ENCODE results near the gene HS6ST1. TPM values are rescaled to one million over a fixed set of nuclear protein-coding genes. Genes with fewer than 3 reads are reported as not detected.
A peak's percentile ranks its signal among the peaks of the same experiment; 100 is the strongest.

Gene HS6ST1
- total RNA-seq, 6 experiments from 2014 or later: 18.0 to 53.5 (median 31.0) TPM

- Histone ChIP-seq H3K27me3 (no peaks in the 10 kb centered on the region), H3K4me3 (no peak overlapping the region), H3K9me3 (no peaks in the 10 kb centered on the region), H3K4me1 (peaks cover 0 to 5% (median 0%) of the 10 kb centered on the region in 4 donors), H3K36me3 (no peaks in the 10 kb centered on the region), H3K27ac (no peak overlapping the region)
- 69% methylated on average over 3 of the region's 5 CpGs for WGBS (ENCODE audit: insufficient coverage, low coverage, low lambda C conversion rate, missing lambda C conversion rate)
- ATAC-seq (no peak), DNase-seq (no peak)
- intact Hi-C loops (cut with DNase I): no loop called here
- no peak for TF ChIP-seq POLR2A (IDR thresholded peaks at IDR 0.05)
- TF ChIP-seq, protein P1, sequence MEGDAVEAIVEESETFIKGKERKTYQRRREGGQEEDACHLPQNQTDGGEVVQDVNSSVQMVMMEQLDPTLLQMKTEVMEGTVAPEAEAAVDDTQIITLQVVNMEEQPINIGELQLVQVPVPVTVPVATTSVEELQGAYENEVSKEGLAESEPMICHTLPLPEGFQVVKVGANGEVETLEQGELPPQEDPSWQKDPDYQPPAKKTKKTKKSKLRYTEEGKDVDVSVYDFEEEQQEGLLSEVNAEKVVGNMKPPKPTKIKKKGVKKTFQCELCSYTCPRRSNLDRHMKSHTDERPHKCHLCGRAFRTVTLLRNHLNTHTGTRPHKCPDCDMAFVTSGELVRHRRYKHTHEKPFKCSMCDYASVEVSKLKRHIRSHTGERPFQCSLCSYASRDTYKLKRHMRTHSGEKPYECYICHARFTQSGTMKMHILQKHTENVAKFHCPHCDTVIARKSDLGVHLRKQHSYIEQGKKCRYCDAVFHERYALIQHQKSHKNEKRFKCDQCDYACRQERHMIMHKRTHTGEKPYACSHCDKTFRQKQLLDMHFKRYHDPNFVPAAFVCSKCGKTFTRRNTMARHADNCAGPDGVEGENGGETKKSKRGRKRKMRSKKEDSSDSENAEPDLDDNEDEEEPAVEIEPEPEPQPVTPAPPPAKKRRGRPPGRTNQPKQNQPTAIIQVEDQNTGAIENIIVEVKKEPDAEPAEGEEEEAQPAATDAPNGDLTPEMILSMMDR (IDR thresholded peaks at IDR 0.05): no peak
Measured at GRCh38 chr2:128234613-128235012, 84.1 kb downstream of the HS6ST1 start.

DNA sequence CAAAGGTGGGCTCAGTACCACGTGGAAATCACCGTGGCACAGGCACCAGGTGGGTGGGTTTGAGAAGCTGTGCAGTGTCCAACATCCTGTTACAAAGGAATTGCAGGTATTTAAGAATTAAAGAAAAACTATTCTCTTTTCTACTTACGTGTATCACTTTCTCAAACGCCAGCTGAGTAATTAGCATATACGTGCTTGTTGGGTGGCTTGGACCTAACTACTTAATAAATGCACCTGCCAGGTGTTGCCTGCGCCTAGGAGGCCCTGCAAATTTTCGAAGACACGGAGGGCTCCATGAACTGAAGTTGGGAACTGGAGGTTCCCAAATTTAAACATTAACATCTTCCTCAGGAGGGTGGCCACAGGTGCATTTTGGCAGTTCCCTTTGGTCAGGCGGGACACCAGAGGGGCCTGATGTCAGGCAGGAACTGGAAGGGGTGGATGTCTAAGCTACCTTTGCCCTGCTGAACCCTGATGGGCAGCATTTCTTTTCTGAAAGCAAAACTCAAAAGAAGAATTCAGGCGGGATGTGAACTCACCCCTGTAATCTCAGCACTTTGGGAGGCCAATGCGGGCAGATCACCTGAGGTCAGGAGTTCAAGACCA lies 84.8 kb downstream of the HS6ST1 start:
- Histone ChIP-seq H3K27ac (no peak overlapping the region), H3K4me1 (peaks cover 0 to 5% (median 0%) of the 10 kb centered on the region in 4 donors), H3K36me3 (no peaks in the 10 kb centered on the region), H3K9me3 (no peaks in the 10 kb centered on the region), H3K27me3 (no peaks in the 10 kb centered on the region), H3K4me3 (peak overlapping the region in 1 of 3 donors; percentile 75)
- intact Hi-C loops (cut with DNase I): no loop called here
- no peak for TF ChIP-seq POLR2A (IDR thresholded peaks at IDR 0.05)
- TF ChIP-seq, protein P1 (IDR thresholded peaks at IDR 0.05): peak in 1 of 4 donors; percentile 4
- DNase-seq: no peak
- 21% methylated on average over 9 of the region's 11 CpGs for WGBS (ENCODE audit: insufficient coverage, low coverage, low lambda C conversion rate, missing lambda C conversion rate)
- no peak for ATAC-seq

DNA sequence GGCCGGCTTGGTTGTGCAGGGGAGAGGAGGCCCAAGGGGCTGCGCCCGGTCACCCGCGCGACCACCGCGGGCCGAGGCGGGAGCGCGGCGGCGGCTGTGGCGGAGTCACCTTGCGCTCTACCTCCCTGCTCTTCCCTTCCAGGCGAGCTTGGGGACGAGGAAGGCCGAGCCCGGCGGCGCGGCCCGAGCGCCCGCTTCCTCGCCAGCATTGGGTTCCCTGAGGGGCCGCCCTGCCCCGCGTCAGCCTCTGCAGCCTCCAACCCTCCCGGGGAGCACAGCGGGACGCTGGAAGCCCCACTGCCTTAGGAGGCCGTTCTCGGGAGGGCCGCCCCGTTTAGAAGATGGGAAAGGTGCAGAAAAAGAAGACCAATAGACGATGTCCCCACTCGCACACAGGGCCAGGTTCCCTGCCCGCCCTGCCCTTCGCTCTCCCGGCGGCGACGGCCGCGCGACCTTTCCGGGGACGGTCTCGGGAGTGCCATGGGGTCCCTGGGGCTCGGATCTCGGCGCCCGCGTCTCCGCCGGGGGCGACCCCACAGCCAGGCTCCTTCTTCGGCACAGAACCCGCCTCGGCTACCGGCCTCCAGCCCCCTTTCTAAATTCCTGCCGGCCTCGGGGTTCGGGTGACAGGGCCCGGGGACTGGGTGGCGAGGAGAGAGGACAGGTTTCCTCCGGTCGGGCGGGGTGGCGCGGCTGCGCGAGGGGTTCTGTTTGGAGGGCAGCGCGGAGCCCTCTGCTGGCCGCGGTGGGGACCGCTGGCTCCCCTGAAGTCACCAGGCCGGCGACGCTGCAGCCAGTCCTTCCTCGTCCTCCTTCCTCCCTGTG lies 85.5 kb downstream of the HS6ST1 start:
- Histone ChIP-seq H3K27ac (peak overlapping the region; percentile 55 to 91 (median 81)), H3K36me3 (no peaks in the 10 kb centered on the region), H3K9me3 (no peaks in the 10 kb centered on the region), H3K27me3 (no peaks in the 10 kb centered on the region), H3K4me3 (peak overlapping the region; percentile 52 to 75 (median 75)), H3K4me1 (peaks cover 0 to 5% (median 0%) of the 10 kb centered on the region in 4 donors)
- ATAC-seq: peak; percentile 98 to 99 (median 98)
- WGBS (ENCODE audit: insufficient coverage, low coverage, low lambda C conversion rate, missing lambda C conversion rate): 0% methylated on average over 2 of the region's 84 CpGs
- intact Hi-C loops (cut with DNase I): no loop called here
- TF ChIP-seq, protein P1 (IDR thresholded peaks at IDR 0.05): peak; percentile 83 to 95 (median 92)
- peak; percentile 46 for TF ChIP-seq POLR2A (IDR thresholded peaks at IDR 0.05)
- DNase-seq: peak; percentile 93 to 95 (median 94)

DNA sequence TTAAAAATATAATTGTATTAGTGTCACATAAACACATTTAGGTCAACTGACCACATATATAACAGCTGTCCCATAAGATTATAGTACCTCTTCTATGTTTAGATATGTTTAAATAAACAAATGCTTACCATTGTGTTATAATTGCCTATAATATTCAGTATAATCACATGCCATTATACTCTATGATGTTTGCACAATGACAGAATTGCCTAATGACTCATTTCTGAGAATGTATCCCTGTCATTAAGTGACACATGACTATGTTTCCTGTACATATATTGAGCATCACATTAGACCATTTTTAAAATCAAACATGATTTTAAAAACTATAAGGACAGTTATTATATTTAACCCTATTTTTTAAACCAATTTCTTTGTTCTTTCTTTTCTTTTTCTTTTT lies 89.8 kb downstream of the HS6ST1 start:
- intact Hi-C loops (cut with DNase I): no loop called here
- TF ChIP-seq, protein P1 (IDR thresholded peaks at IDR 0.05): no peak
- TF ChIP-seq POLR2A (IDR thresholded peaks at IDR 0.05): no peak
- peak in 1 of 4 donors; percentile 8 for ATAC-seq
- Histone ChIP-seq H3K27ac (no peak overlapping the region), H3K36me3 (no peaks in the 10 kb centered on the region), H3K4me1 (peaks cover 0 to 3% (median 0%) of the 10 kb centered on the region in 4 donors), H3K4me3 (no peak overlapping the region), H3K27me3 (no peaks in the 10 kb centered on the region), H3K9me3 (no peaks in the 10 kb centered on the region)
- DNase-seq: no peak

Measured in right lobe of liver (tissue), 6 donors.